PC-9 (cell line): Measurements from ENCODE around the gene TIMM29. TPM values are rescaled to one million over a fixed set of nuclear protein-coding genes. Genes with fewer than 3 reads are reported as not detected.

ENCODE experiments used
- BruUV-seq: library from RNA; stranded (reverse); fragments of 400-500 nt; replicated peaks from 2 replicates; lab custom pipeline; 2021; lab: Mats Ljungman, UMichigan
- CTCF ChIA-PET: fragments of 300-600 bp; sonication (Branson Sonifier 250); formaldehyde crosslinking; loops from one replicate; lab custom pipeline; 2022; ENCODE audit warnings: antibody characterized with exemption; lab: Charles Lee
- POLR2A ChIA-PET: fragments of 300-600 bp; sonication (Branson Sonifier 250); formaldehyde crosslinking; loops from one replicate; lab custom pipeline; 2022; ENCODE audit warnings: antibody characterized with exemption; ENCODE audit not compliant: unreplicated experiment; lab: Charles Lee
- DNase-seq, 2 experiments: peaks; one replicate each; pipeline versions ENCODE4 v3.0.0 to v3.0.0-alpha.2; 2015 to 2022; ENCODE audit warnings: mixed read lengths in 1 of 2
- H2AFZ ChIP-seq: fragments of 200-600 bp; sonication (generic); 2 replicates; pipeline ENCODE4 v1.8.1; 2017; ENCODE audit warnings: antibody characterized with exemption
- H3F3A ChIP-seq: fragments of 200-600 bp; sonication (generic); 2 replicates; pipeline ENCODE4 v1.8.1; 2017; ENCODE audit warnings: antibody characterized with exemption, mild to moderate bottlenecking, low read depth; ENCODE audit not compliant: insufficient read depth
- H3K27ac ChIP-seq: fragments of 200-600 bp; sonication (generic); 2 replicates; pipeline ENCODE4 v1.6.1; 2016; ENCODE audit warnings: mixed run types
- H3K27me3 ChIP-seq: fragments of 200-600 bp; sonication (generic); 2 replicates; pipeline ENCODE4 v1.6.1; 2016; ENCODE audit warnings: low read depth, mixed run types; ENCODE audit not compliant: insufficient read depth
- H3K36me3 ChIP-seq: fragments of 200-600 bp; sonication (generic); 2 replicates; pipeline ENCODE4 v1.6.1; 2016; ENCODE audit warnings: low read depth, mixed run types
- H3K4me1 ChIP-seq: fragments of 200-600 bp; sonication (generic); replicated peaks from 2 replicates; pipeline ENCODE4 v1.6.1; 2016; ENCODE audit warnings: mixed run types; ENCODE audit not compliant: insufficient read depth
- H3K4me2 ChIP-seq: fragments of 200-600 bp; sonication (generic); 2 replicates; pipeline ENCODE4 v1.6.1; 2017; ENCODE audit warnings: mixed run types
- H3K4me3 ChIP-seq: fragments of 200-600 bp; sonication (generic); 2 replicates; pipeline ENCODE4 v1.6.1; 2016; ENCODE audit warnings: mixed run types
- H3K79me2 ChIP-seq: fragments of 200-600 bp; sonication (generic); 2 replicates; pipeline ENCODE4 v1.6.1; 2017; ENCODE audit warnings: low read depth, mixed run types
- H3K9me2 ChIP-seq: fragments of 200-600 bp; sonication (generic); 2 replicates; pipeline ENCODE4 v1.8.1; 2017; ENCODE audit warnings: mild to moderate bottlenecking; ENCODE audit not compliant: insufficient read depth
- H3K9me3 ChIP-seq: fragments of 200-600 bp; sonication (generic); 2 replicates; pipeline ENCODE4 v1.8.1; 2016; ENCODE audit warnings: low read depth; ENCODE audit not compliant: insufficient read depth
- H4K20me1 ChIP-seq: fragments of 200-600 bp; sonication (generic); 2 replicates; pipeline ENCODE4 v1.8.1; 2017; ENCODE audit not compliant: insufficient read depth
- CTCF ChIP-seq: fragments of 200-600 bp; sonication (generic); conservative IDR thresholded peaks from 2 replicates; pipeline ENCODE4 v1.6.1; 2017; ENCODE audit warnings: mixed run types, antibody characterized with exemption, mild to moderate bottlenecking, moderate library complexity
- EZH2 ChIP-seq: fragments of 200-600 bp; sonication (generic); IDR thresholded peaks from 2 replicates; pipeline ENCODE4 v1.8.0; 2017; ENCODE audit warnings: antibody characterized with exemption, low read depth
- intact Hi-C: fragments of 100-400 bp; cut with micrococcal nuclease; formaldehyde crosslinking; loops from one replicate; pipeline ENCODE4 v1.10.0; 2022; ENCODE audit not compliant: unreplicated experiment
- total RNA-seq: library from RNA; stranded (reverse); gene quantifications from 2 replicates; pipeline ENCODE4 v1.2.3, GENCODE V29; 2021

The TIMM29 gene
- total RNA-seq, 1 experiment from 2014 or later, result 22.4 TPM

- Histone ChIP-seq H3K27ac (no peak overlapping the region), H3K4me3 (no peak overlapping the region), H3K27me3 (no peaks in the 10 kb centered on the region), H3K36me3 (peaks cover 4% of the 10 kb centered on the region; the same call in 1 of the 2 replicates), H2AFZ (no peak overlapping the region), H3K4me1 (peaks cover 8% of the 10 kb centered on the region; the same call in 1 of the 2 replicates), H3K9me2 (no peaks in the 10 kb centered on the region), H3K79me2 (peaks cover 20% of the 10 kb centered on the region), H3F3A (peaks cover 34% of the 10 kb centered on the region), H4K20me1 (0 out of 2 replicates have a peak, but pooled peaks cover 8% of the 10 kb centered on the region), H3K4me2 (no peak overlapping the region), H3K9me3 (no peaks in the 10 kb centered on the region)
- CTCF ChIA-PET, result no interaction called here
- BruUV-seq, result no TSS peak
- intact Hi-C loops, result no loop called here
- POLR2A ChIA-PET, result no interaction called here
- DNase-seq, result peak in 1 of 2 experiments; percentile 25
- TF ChIP-seq CTCF, result no peak
- TF ChIP-seq EZH2, result no peak
Observed at GRCh38 chr19:10923260-10924112, 5.1 kb upstream of the TIMM29 start.

DNA sequence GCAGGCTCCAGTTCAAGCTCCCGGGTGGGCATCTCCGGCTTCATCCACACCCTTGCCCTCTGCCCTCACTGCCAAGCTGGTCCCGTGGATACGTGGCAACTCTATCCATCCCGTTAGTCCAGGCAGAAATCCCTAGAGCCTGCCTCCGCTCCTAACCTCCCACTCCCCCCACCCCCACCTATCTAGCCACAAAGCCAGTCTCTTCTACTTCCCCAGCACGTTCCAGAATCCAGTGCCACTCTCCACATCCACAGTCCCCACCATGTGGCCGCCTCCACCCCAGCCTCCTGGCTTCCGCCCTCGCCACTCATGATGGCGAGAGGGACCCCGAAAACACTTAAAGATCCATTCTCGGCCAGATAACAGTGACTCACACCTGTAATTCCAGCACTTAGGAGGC, 4.0 kb upstream of the TIMM29 start:
- H3K9me3 ChIP-seq, result no peaks in the 10 kb centered on the region
- H3K79me2 ChIP-seq, result peaks cover 28% of the 10 kb centered on the region
- no peaks in the 10 kb centered on the region for H3K9me2 ChIP-seq
- peaks cover 10% of the 10 kb centered on the region for H3K4me1 ChIP-seq
- intact Hi-C loops, result no loop called here
- H3K36me3 ChIP-seq, result peaks cover 4% of the 10 kb centered on the region; the same call in 1 of the 2 replicates
- H4K20me1 ChIP-seq, result peaks cover 13% of the 10 kb centered on the region; the same call in 1 of the 2 replicates
- no peak overlapping the region for H2AFZ ChIP-seq
- TF ChIP-seq CTCF, result no peak
- TF ChIP-seq EZH2, result no peak
- ChIA-PET POLR2A (no interaction called here), CTCF (no interaction called here)
- H3F3A ChIP-seq, result peaks cover 23% of the 10 kb centered on the region
- H3K27ac ChIP-seq, result no peak overlapping the region
- BruUV-seq, result no TSS peak
- DNase-seq, result peak in 1 of 2 experiments; percentile 10
- no peaks in the 10 kb centered on the region for H3K27me3 ChIP-seq
- no peak overlapping the region for H3K4me3 ChIP-seq
- no peak overlapping the region for H3K4me2 ChIP-seq

GRCh38 chr19:10927730-10928562, 665 bp upstream of the TIMM29 start:
- Histone ChIP-seq H3K9me3 (no peaks in the 10 kb centered on the region), H3K4me1 (peaks cover 15% of the 10 kb centered on the region), H3F3A (peaks cover 5% of the 10 kb centered on the region; the same call in 1 of the 2 replicates), H3K36me3 (peaks cover 10% of the 10 kb centered on the region; the same call in 1 of the 2 replicates), H4K20me1 (peaks cover 34% of the 10 kb centered on the region; the same call in 1 of the 2 replicates), H3K4me3 (peak overlapping the region; percentile 84), H3K79me2 (peaks cover 57% of the 10 kb centered on the region), H3K27ac (no peak overlapping the region), H2AFZ (peak overlapping the region; percentile 86), H3K9me2 (no peaks in the 10 kb centered on the region), H3K27me3 (no peaks in the 10 kb centered on the region), H3K4me2 (peak overlapping the region; percentile 90)
- DNase-seq, result no peak
- POLR2A ChIA-PET, result interaction anchor here (0.7 kb wide), 1 partner anchor 439 kb away, joined by 4 read pairs; no protein-coding TSS in a partner anchor
- BruUV-seq, result TSS peak; percentile 52
- CTCF ChIA-PET, result interaction anchor here (0.7 kb wide), 1 partner anchor 366 kb away, joined by 3 read pairs; no protein-coding TSS in a partner anchor
- intact Hi-C loops, result loop anchor here (1.0 kb wide), 2 partner anchors 29 to 57 kb away; partner anchors contain the start of gene CARM1
- TF ChIP-seq EZH2 (no peak), CTCF (no peak)
